SK-N-MC (cell line): ENCODE results near the gene SRSF2.

Experiments used
- EZH2 ChIP-seq: fragments of 200-600 bp; sonication (generic); IDR thresholded peaks from one replicate; pipeline ENCODE4 v1.6.1; 2017; ENCODE audit warnings: antibody characterized with exemption
- POLR2AphosphoS5 ChIP-seq: IDR thresholded peaks from 2 replicates; pipeline ENCODE4 v1.6.1; 2012; ENCODE audit warnings: mild to moderate bottlenecking, low read depth, low read length, borderline replicate concordance

- TF ChIP-seq EZH2 (no peak), POLR2AphosphoS5 (no peak)
Observed at GRCh38 chr17:76744747-76745146, 7.6 kb upstream of the SRSF2 start.
